Common myeloid progenitor, CD34-positive (primary cell): Measurements from ENCODE around the gene SPAG9.
"Not testable (repeated sequence)": the region's sequence is repeated elsewhere in the genome, so short reads cannot be mapped to it uniquely, and the experiment has no call there.

Source experiments
- CTCF ChIA-PET: fragments of 350-600 bp; sonication (Branson Sonifier 250); formaldehyde crosslinking; loops from one replicate; lab custom pipeline; 2021; ENCODE audit warnings: antibody characterized with exemption; lab: Charles Lee
- POLR2A ChIA-PET: fragments of 350-600 bp; sonication (Branson Sonifier 250); formaldehyde crosslinking; loops from one replicate; lab custom pipeline; 2021; ENCODE audit warnings: antibody characterized with exemption; lab: Charles Lee
- DNase-seq, 3 donors: peaks; one replicate each; pipeline versions ENCODE4 v3.0.0 to v3.0.0-alpha.2; 2013
- H3K27ac ChIP-seq, 2 experiments: 1 replicate in 1 of 2; 2 replicates in 1 of 2; pipeline ENCODE4 v1.7.0; 2013; ENCODE audit warnings: inconsistent platforms in 2 of 2, low read length in 2 of 2, mild to moderate bottlenecking in 2 of 2, low read depth in 1 of 2, moderate library complexity in 1 of 2; ENCODE audit not compliant: severe bottlenecking in 2 of 2, insufficient read depth in 1 of 2, poor library complexity in 1 of 2
- H3K27me3 ChIP-seq, 5 experiments: replicated peaks in 2 of 5; 1 replicate in 3 of 5; 2 replicates in 2 of 5; pipeline versions ENCODE4 v1.6.1 to v1.7.0; 2013; ENCODE audit warnings: low read length in 4 of 5, mild to moderate bottlenecking in 2 of 5, moderate library complexity in 2 of 5, inconsistent platforms in 1 of 5; ENCODE audit not compliant: insufficient read depth in 5 of 5, control insufficient read depth in 4 of 5
- H3K36me3 ChIP-seq, 4 experiments: 1 replicate in 2 of 4; 2 replicates in 2 of 4; pipeline versions ENCODE4 v1.6.1 to v1.7.0; 2013; ENCODE audit warnings: low read length in 3 of 4, control low read depth in 1 of 4, mild to moderate bottlenecking in 1 of 4; ENCODE audit not compliant: control insufficient read depth in 4 of 4, insufficient read depth in 4 of 4
- H3K4me1 ChIP-seq, 4 experiments: 1 replicate in 3 of 4; 2 replicates in 1 of 4; pipeline versions ENCODE4 v1.6.1 to v1.7.1; 2013; ENCODE audit warnings: low read length in 3 of 4, mild to moderate bottlenecking in 3 of 4, control low read depth in 1 of 4, inconsistent platforms in 1 of 4, moderate library complexity in 1 of 4; ENCODE audit not compliant: control insufficient read depth in 4 of 4, insufficient read depth in 4 of 4; ENCODE audit errors: control extremely low read depth in 1 of 4
- H3K4me3 ChIP-seq, 7 experiments: 1 replicate in 4 of 7; 2 replicates in 3 of 7; pipeline versions ENCODE4 v1.5.1 to v1.7.0; 2013; ENCODE audit warnings: mild to moderate bottlenecking in 7 of 7, low read length in 6 of 7, moderate library complexity in 6 of 7, inconsistent platforms in 2 of 7, low read depth in 2 of 7, control low read depth in 1 of 7; ENCODE audit not compliant: insufficient read depth in 4 of 7, control insufficient read depth in 1 of 7; ENCODE audit errors: extremely low read depth in 1 of 7
- H3K9me3 ChIP-seq, 5 experiments: 1 replicate in 4 of 5; 2 replicates in 1 of 5; pipeline versions ENCODE4 v1.6.1 to v1.7.1; 2013; ENCODE audit warnings: low read length in 4 of 5, mild to moderate bottlenecking in 2 of 5, inconsistent platforms in 1 of 5, low read depth in 1 of 5, moderate library complexity in 1 of 5; ENCODE audit not compliant: control insufficient read depth in 4 of 5, insufficient read depth in 2 of 5; ENCODE audit errors: control extremely low read depth in 1 of 5
- WGBS: methylation state at CpG from one replicate; pipeline ENCODE4 v1.1.5; 2013; ENCODE audit not compliant: insufficient coverage; 5-methylcytosine and 5-hydroxymethylcytosine counted together

Gene SPAG9

GRCh38 chr17:51115179-51115578 is 5.5 kb downstream of the SPAG9 start:
- Histone ChIP-seq H3K4me3 (no peak overlapping the region), H3K27me3 (no peaks in the 10 kb centered on the region), H3K9me3 (no peaks in the 10 kb centered on the region), H3K27ac (no peak overlapping the region), H3K4me1 (peaks cover 11 to 30% (median 25%) of the 10 kb centered on the region in 4 experiments), H3K36me3 (peaks cover 0 to 3% (median 2%) of the 10 kb centered on the region in 4 experiments)
- DNase-seq = no peak
- CTCF ChIA-PET = interaction anchor here (0.6 to 1.3 kb wide), 2 partner anchors 37 to 61 kb away, joined by 3 to 4 read pairs; no protein-coding TSS in a partner anchor
- POLR2A ChIA-PET = interaction anchor here (0.7 kb wide), 2 partner anchors 100 to 116 kb away, joined by 3 to 4 read pairs; no protein-coding TSS in a partner anchor
- WGBS = 100% methylated on average over 3 of the region's 4 CpGs

DNA sequence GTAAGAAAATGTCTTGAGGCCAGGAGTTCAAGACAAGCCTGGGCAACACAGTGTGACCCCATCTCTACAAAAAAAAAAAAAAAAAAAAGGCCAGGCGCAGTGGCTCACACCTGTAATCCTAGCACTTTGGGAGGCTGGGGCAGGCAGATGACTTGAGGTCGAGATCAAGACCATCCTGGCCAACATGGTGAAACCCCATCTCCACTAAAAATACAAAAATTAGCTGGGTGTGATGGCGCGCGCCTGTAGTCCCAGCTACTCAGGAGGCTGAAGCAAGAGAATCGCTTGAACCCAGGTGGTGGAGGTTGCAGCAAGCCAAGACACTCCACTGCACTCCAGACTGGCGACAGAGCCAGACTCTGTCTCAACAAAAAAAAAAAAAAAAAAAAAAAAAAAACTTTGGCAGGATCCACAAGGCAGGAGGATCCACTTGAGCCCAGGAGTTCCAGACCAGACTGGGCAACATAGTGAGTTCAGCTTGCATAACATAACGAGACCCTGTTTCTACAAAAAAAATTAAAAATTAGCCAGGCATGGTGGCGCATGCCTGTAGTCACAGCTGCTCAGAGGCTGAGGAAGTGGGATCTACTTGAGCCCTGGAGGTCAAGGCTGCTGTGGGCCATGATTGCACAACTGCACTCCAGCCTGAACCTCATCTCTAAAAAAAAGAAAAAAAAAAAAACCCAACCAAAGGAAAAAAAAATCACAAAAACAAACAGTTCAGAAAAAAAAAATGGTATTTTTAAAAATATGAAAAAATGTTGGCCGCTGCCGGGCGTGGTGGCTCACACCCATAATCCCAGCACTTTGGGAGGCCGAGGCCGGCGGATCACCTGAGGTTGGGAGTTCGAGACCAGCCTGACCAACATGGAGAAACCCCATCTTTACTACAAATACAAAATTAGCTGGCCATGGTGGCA is 8.1 kb downstream of the SPAG9 start:
- peaks cover 0 to 10% (median 6%) of the 10 kb centered on the region in 4 experiments for H3K4me1 ChIP-seq
- 95% methylated on average over 11 of the region's 16 CpGs for WGBS
- CTCF ChIA-PET = interaction anchor here (1.4 kb wide), 1 partner anchor 108 kb away, joined by 3 read pairs; no protein-coding TSS in a partner anchor
- H3K36me3 ChIP-seq, H3K9me3 ChIP-seq, H3K27ac ChIP-seq, POLR2A ChIA-PET, H3K27me3 ChIP-seq, H3K4me3 ChIP-seq: not testable (repeated sequence)
- DNase-seq = peak; percentile 34 to 68 (median 66)

- Histone ChIP-seq H3K4me1 (peaks cover 0 to 5% (median 2%) of the 10 kb centered on the region in 4 experiments), H3K4me3 (no peak overlapping the region), H3K9me3 (no peaks in the 10 kb centered on the region), H3K36me3 (peaks cover 0 to 6% (median 2%) of the 10 kb centered on the region in 4 experiments), H3K27me3 (no peaks in the 10 kb centered on the region), H3K27ac (no peak overlapping the region)
- POLR2A ChIA-PET = no interaction called here
- no peak for DNase-seq
- 100% methylated on average over 1 of the region's 1 CpG for WGBS
- CTCF ChIA-PET = interaction anchor here (1.1 kb wide), 1 partner anchor 31 kb away, joined by 3 read pairs; no protein-coding TSS in a partner anchor
Measured at GRCh38 chr17:51107778-51108177, 12.9 kb downstream of the SPAG9 start.

DNA sequence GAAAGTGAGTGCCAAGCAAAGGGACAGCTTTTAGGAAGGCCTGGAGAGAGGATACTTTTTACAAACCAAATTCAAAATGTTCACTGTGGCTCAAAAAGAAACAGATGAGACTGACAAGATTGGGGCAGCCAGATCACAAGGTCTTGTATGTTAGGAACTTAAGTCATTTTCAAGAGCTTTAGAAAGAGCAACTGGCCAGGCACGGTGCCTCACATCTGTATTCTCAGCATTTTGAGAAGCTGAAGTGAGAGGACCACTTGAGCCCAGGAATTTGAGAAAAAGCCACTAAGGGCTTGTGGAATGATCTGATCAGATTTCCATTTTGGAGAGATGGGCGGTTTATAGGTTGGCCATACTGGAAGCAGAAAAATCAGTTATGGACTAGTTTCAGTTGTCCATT is 17.2 kb downstream of the SPAG9 start:
- no peak overlapping the region for H3K4me3 ChIP-seq
- CTCF ChIA-PET = interaction anchor here (0.9 kb wide), 1 partner anchor 17 kb away, joined by 3 read pairs; no protein-coding TSS in a partner anchor
- no peak overlapping the region for H3K27ac ChIP-seq

GRCh38 chr17:51103050-51103449 is 17.6 kb downstream of the SPAG9 start:
- Histone ChIP-seq H3K9me3 (no peaks in the 10 kb centered on the region), H3K36me3 (peaks cover 0 to 2% (median 0%) of the 10 kb centered on the region in 4 experiments), H3K27ac (no peak overlapping the region), H3K4me3 (no peak overlapping the region), H3K27me3 (no peaks in the 10 kb centered on the region), H3K4me1 (peaks cover 0 to 6% (median 2%) of the 10 kb centered on the region in 4 experiments)
- DNase-seq = no peak
- 100% methylated on average over 2 of the region's 3 CpGs for WGBS
- ChIA-PET POLR2A (no interaction called here), CTCF (interaction anchor here (0.9 kb wide), 1 partner anchor 16 kb away, joined by 3 read pairs; no protein-coding TSS in a partner anchor)

More for the DNA sequence above, 17.2 kb downstream of the SPAG9 start:
- H3K27me3 ChIP-seq = no peaks in the 10 kb centered on the region
- H3K4me1 ChIP-seq = peaks cover 0 to 2% (median under 1%) of the 10 kb centered on the region in 4 experiments
- DNase-seq = no peak
- peaks cover 0 to 2% (median 0%) of the 10 kb centered on the region in 4 experiments for H3K36me3 ChIP-seq
- WGBS = 100% methylated on average over 2 of the region's 2 CpGs
- no peaks in the 10 kb centered on the region for H3K9me3 ChIP-seq
- POLR2A ChIA-PET = no interaction called here

GRCh38 chr17:51097708-51098446 is 22.8 kb downstream of the SPAG9 start:
- WGBS = 100% methylated on average over 2 of the region's 4 CpGs
- Histone ChIP-seq H3K27me3 (no peaks in the 10 kb centered on the region), H3K27ac (no peak overlapping the region), H3K4me3 (no peak overlapping the region), H3K36me3 (peaks cover 0 to 4% (median 2%) of the 10 kb centered on the region in 4 experiments), H3K9me3 (no peaks in the 10 kb centered on the region), H3K4me1 (peaks cover 0 to 15% (median 5%) of the 10 kb centered on the region in 4 experiments)
- POLR2A ChIA-PET = no interaction called here
- DNase-seq = no peak
- CTCF ChIA-PET = interaction anchor here (0.8 kb wide), 1 partner anchor 8 kb away, joined by 3 read pairs; no protein-coding TSS in a partner anchor
